Measurements from ENCODE around the gene TAMM41.

GRCh38 chr3:11757441-11757875 is 89.2 kb downstream of the TAMM41 start:
- TF ChIP-seq CTCF (IDR thresholded peaks at IDR 0.05): no peak
- no peak for TF ChIP-seq EZH2 (IDR thresholded peaks at IDR 0.05; ENCODE audit: borderline replicate concordance, insufficient read depth, low read depth, low read length, poor library complexity, severe bottlenecking)

Measured in B cell (primary cell).